Ovary (tissue), 9 donors: Measurements from ENCODE around the gene ULK2. TPM values are rescaled to one million over a fixed set of nuclear protein-coding genes. Genes with fewer than 3 reads are reported as not detected.

ENCODE experiments used
- DNase-seq, 5 donors: peaks; one replicate each; pipeline ENCODE4 v3.0.0-alpha.2; 2019 to 2020
- H3K27ac ChIP-seq, 2 donors: fragments of 200-600 bp; one replicate each; pipeline versions ENCODE4 v1.5.1 to v1.8.0; 2019 to 2022
- H3K27me3 ChIP-seq: fragments of 200-600 bp; one replicate; pipeline ENCODE4 v1.8.0; 2022
- H3K36me3 ChIP-seq: fragments of 200-600 bp; sonication (generic); one replicate; pipeline ENCODE4 v1.5.1; 2019
- H3K4me1 ChIP-seq: one replicate; pipeline ENCODE4 v1.8.1; 2013; ENCODE audit warnings: mild to moderate bottlenecking, moderate library complexity; ENCODE audit not compliant: insufficient read depth
- H3K4me3 ChIP-seq: fragments of 200-600 bp; sonication (generic); one replicate; pipeline ENCODE4 v1.5.1; 2017
- H3K9me3 ChIP-seq, 2 donors: fragments of 200-600 bp in 1 of 2; sonication (generic) in 1 of 2; one replicate each; pipeline versions ENCODE4 v1.5.1 to v1.8.1; 2013 to 2019; ENCODE audit warnings: mild to moderate bottlenecking in 1 of 2, moderate library complexity in 1 of 2
- CTCF ChIP-seq, 3 donors: fragments of 450-650 bp in 2 of 3; fragments of 200-600 bp in 1 of 3; IDR thresholded peaks; one replicate each; pipeline versions ENCODE4 v1.5.1 to v1.8.0; 2016 to 2022; ENCODE audit warnings: antibody characterized with exemption in 3 of 3, mild to moderate bottlenecking in 1 of 3
- EP300 ChIP-seq: sonication (generic); formaldehyde crosslinking; IDR thresholded peaks from one replicate; pipeline ENCODE4 v1.6.1; 2017; ENCODE audit warnings: antibody characterized with exemption
- POLR2A ChIP-seq: fragments of 450-650 bp; IDR thresholded peaks from one replicate; pipeline ENCODE4 v1.6.1; 2017; ENCODE audit warnings: antibody characterized with exemption, mild to moderate bottlenecking, moderate library complexity
- WGBS, 3 donors: extraction: QIAGEN DNeasy Blood & Tissue Kit in 1 of 3; methylation state at CpG; one replicate each; pipeline versions ENCODE4 v1.1.5 to v1.1.7; 2013 to 2017; 5-methylcytosine and 5-hydroxymethylcytosine counted together
- intact Hi-C, 4 donors: fragments of 100-400 bp; cut with DNase I; formaldehyde crosslinking; loops; one replicate each; pipeline versions ENCODE4 v1.11.0 to v1.15.1; 2022 to 2023
- polyA plus RNA-seq, 2 donors: library from polyadenylated mRNA; stranded (reverse); fragments of 200-250 nt in 1 of 2; fragments of 350-450 nt in 1 of 2; fragmentation: Illumina TruSeq in 1 of 2; extraction: RNeasy Lipid Tissue Mini Kit (QIAGEN cat#74804) in 1 of 2; gene quantifications; one replicate each; pipeline ENCODE4 v1.2.3, GENCODE V29; 2013 to 2014
- total RNA-seq, 7 donors: library from RNA; depleted of rRNA in 2 of 7; stranded (reverse); fragments of >200 nt in 2 of 7; fragmentation: NEBNext Ultra II Directional in 3 of 7; extraction: Animal tissue kit (Norgen Biotek cat#: 25700) in 3 of 7; gene quantifications; one replicate each; pipeline versions ENCODE4 v1.1.0 to v1.2.4, GENCODE V29; 2016 to 2023
- donor health status: DM: no; HTN: no; CAD: no; lungs with moderate emphysema.
- donor health status: DM: no; HTN: no; CAD: no.
- donor health status: Bipolar disorder and iron deficiency.
- donor health status: DM: yes; HTN: yes; CAD: no.
- donor health status: DM: no; HTN: no; CAD: no.
- donor health status: DM: yes; HTN: yes; CAD: no.

Gene ULK2
- total and polyA plus RNA-seq, 9 donors = 13.8 to 24.5 (median 20.8) TPM

DNA sequence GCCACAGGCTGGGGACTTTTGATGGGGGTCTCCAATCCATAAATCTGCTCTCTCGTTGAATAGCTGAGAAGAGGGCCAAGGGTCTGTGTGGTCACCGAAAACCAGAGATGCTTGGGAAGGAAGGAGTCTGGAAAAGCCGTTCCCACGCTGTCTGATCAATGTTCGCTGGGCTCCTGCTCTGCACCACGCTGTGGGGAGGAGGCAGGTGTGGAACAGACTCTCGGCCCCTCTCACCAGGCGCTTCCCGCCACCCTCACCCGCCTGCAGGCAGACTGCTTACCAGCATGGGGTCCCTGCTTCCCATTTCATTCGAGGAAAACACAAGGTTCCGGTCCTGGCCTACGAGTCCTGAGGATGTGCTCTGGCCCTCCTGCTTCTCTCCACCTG is 118.9 kb downstream of the ULK2 start:
- H3K36me3 ChIP-seq = no peaks in the 10 kb centered on the region
- no peak overlapping the region for H3K4me3 ChIP-seq
- DNase-seq = no peak
- no peaks in the 10 kb centered on the region for H3K27me3 ChIP-seq
- no peaks in the 10 kb centered on the region for H3K9me3 ChIP-seq
- WGBS, 3 donors = 76 to 82% (median 79%) methylated on average over 13 of the region's 13 CpGs
- TF ChIP-seq CTCF (IDR thresholded peaks at IDR 0.05) (no peak), EP300 (no peak), POLR2A (no peak)
- H3K4me1 ChIP-seq = peaks cover 5% of the 10 kb centered on the region
- no peak overlapping the region for H3K27ac ChIP-seq
- intact Hi-C loops = loop anchor here in 1 of 4 donors (10.0 kb wide), 1 partner anchor 104 kb away; the partner anchor contains the start of gene ALDH3A2

DNA sequence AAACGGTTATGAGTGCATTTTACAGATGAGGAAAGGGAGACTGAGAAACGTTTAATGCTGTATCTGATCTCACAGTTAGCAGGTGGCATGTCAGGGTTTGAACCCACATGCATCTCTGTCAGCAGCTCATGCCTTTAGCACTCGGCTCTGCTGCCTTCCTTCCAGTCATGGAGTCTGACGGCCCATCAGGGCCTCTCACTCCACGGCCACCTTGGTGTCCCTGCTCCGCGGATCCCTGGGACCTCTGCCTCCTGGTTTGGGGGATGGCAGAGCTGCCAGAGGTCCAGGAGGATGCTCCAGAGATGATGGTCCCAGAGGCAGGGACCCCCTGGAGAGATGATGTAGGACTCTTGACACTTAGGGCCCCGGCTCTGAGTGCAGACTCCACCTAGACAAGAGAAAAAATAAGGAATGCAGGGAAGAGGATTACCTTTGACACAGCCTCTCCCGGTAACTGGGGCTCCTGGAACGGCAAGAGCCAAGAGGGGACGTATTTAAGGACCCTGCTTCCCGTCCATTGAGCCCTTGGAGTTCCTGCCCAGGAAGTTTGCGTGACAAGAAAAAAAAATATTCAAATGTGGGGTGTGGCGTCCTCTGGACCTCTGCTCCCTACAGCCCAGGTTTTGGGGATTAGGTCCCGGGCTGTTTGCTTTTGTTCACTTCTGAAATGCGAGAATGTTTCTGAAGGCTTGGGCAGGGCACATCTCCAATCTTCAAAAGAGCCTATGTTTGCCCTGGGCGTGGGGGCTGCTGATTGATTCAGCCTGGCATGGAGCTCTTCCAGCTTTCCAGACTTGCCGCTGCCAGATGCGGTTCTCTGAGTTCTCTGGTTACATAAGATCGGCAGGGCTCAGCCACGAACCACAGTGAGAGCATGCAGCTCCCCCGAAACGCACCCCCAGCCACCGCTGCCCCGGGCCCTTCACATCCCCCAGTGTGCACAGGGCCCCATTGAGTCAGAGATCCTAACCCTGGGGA is 119.6 kb downstream of the ULK2 start, which contains the start of gene ALDH3A1:
TSS of gene ALDH3A1 (minus strand) at position 470 of the 978 bp plus-strand sequence. CDS start 3,169 bp downstream, outside the sequence.
- DNase-seq = no peak
- Histone ChIP-seq H3K4me3 (no peak within 1 kb of the TSS), H3K9me3 (no peaks in the 10 kb centered on the region), H3K4me1 (peaks cover 5% of the 10 kb centered on the region), H3K27ac (no peak within 1 kb of the TSS), H3K27me3 (no peaks in the 10 kb centered on the region), H3K36me3 (no peaks in the 10 kb centered on the region)
- TF ChIP-seq EP300 (no peak), POLR2A (no peak), CTCF (IDR thresholded peaks at IDR 0.05) (no peak)
- intact Hi-C loops = loop anchor here in 1 of 4 donors (10.0 kb wide), 1 partner anchor 103 kb away; the partner anchor contains the start of gene ALDH3A2
- WGBS, 3 donors = 44 to 50% (median 48%) methylated on average over 25 of the region's 25 CpGs

GRCh38 chr17:19747159-19747719 is 120.5 kb downstream of the ULK2 start:
- TF ChIP-seq POLR2A (no peak), EP300 (no peak), CTCF (IDR thresholded peaks at IDR 0.05) (no peak)
- H3K4me1 ChIP-seq = peaks cover 5% of the 10 kb centered on the region

DNA sequence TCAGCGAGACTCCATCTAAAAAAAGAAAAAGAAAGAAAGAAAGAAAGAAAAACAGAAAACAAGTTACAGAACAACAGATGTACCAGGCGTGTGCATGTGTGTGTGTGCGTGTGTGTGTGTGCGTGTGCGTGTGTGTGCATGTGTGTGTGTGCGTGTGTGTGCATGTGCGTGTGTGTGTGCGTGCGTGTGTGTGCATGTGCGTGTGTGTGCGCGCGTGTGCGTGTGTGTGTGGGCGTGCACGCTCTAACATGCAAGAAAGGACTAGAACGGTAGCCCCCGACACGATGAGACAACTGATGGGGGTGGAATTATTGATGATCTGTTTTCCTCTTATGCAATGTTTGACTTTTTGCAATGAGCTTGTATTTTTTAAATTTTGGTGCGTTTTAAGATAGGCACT is 121.2 kb downstream of the ULK2 start:
- intact Hi-C loops = loop anchor here in 1 of 4 donors (10.0 kb wide), 1 partner anchor 102 kb away; the partner anchor contains the start of gene ALDH3A2

More at GRCh38 chr17:19747159-19747719, 120.5 kb downstream of the ULK2 start:
- Histone ChIP-seq H3K27ac (no peak overlapping the region), H3K9me3 (no peaks in the 10 kb centered on the region), H3K27me3 (no peaks in the 10 kb centered on the region), H3K4me3 (no peak overlapping the region), H3K36me3 (no peaks in the 10 kb centered on the region)
- WGBS, 3 donors = 92 to 95% (median 93%) methylated on average over 13 of the region's 13 CpGs
- intact Hi-C loops = loop anchor here in 1 of 4 donors (10.0 kb wide), 1 partner anchor 102 kb away; the partner anchor contains the start of gene ALDH3A2
- DNase-seq = no peak

More for the DNA sequence above, 121.2 kb downstream of the ULK2 start:
- no peak for DNase-seq
- H3K27me3 ChIP-seq = no peaks in the 10 kb centered on the region
- no peaks in the 10 kb centered on the region for H3K9me3 ChIP-seq
- H3K4me3 ChIP-seq = no peak overlapping the region
- peaks cover 5% of the 10 kb centered on the region for H3K4me1 ChIP-seq
- no peaks in the 10 kb centered on the region for H3K36me3 ChIP-seq
- TF ChIP-seq POLR2A (no peak), EP300 (no peak), CTCF (IDR thresholded peaks at IDR 0.05) (no peak)
- no peak overlapping the region for H3K27ac ChIP-seq
- WGBS, 3 donors = 76 to 90% (median 86%) methylated on average over 20 of the region's 20 CpGs
